HepG2 (cell line): ENCODE measurements around the gene FSTL1. TPM values are rescaled to one million over a fixed set of nuclear protein-coding genes. Genes with fewer than 3 reads are reported as not detected.
A peak's percentile ranks its signal among the peaks of the same experiment; 100 is the strongest.

Experiments used
- AKNA ChIP-seq: sonication (generic); formaldehyde crosslinking; IDR thresholded peaks from 2 replicates; pipeline ENCODE4 v1.4.0; 2020; ENCODE audit warnings: missing genetic modification reagents, borderline replicate concordance
- CBX1 ChIP-seq: IDR thresholded peaks from one replicate; pipeline ENCODE4 v1.6.1; 2016; ENCODE audit warnings: antibody characterized with exemption, low read depth
- GPBP1L1 ChIP-seq: sonication (generic); formaldehyde crosslinking; IDR thresholded peaks from 2 replicates; pipeline ENCODE4 v1.5.0; 2020; ENCODE audit warnings: mild to moderate bottlenecking, missing genetic modification reagents
- LCORL ChIP-seq, 2 experiments: fragments of 450-650 bp in 1 of 2; sonication (generic) in 1 of 2; formaldehyde crosslinking in 1 of 2; IDR thresholded peaks; 2 replicates each; pipeline versions ENCODE4 v1.5.0 to v1.6.1; 2017 to 2020; ENCODE audit warnings: antibody characterized with exemption in 1 of 2, missing genetic modification reagents in 1 of 2
- NFIC ChIP-seq: IDR thresholded peaks from 2 replicates; pipeline ENCODE4 v1.6.1; 2012; ENCODE audit warnings: mild to moderate bottlenecking, low read length, inconsistent platforms
- PHF20 ChIP-seq: sonication (generic); formaldehyde crosslinking; IDR thresholded peaks from 2 replicates; pipeline ENCODE4 v1.5.0; 2020; ENCODE audit warnings: mild to moderate bottlenecking, missing genetic modification reagents
- RBFOX2 ChIP-seq: fragments of 200-400 bp; formaldehyde crosslinking; IDR thresholded peaks from 2 replicates; pipeline ENCODE4 v1.6.1; 2017; ENCODE audit warnings: low read depth, mild to moderate bottlenecking, low read length
- REPIN1 ChIP-seq: sonication (generic); formaldehyde crosslinking; IDR thresholded peaks from 2 replicates; pipeline ENCODE4 v1.8.0; 2022; ENCODE audit warnings: missing genetic modification reagents, low read depth, mild to moderate bottlenecking, borderline replicate concordance
- SALL1 ChIP-seq: sonication (generic); formaldehyde crosslinking; IDR thresholded peaks from 2 replicates; pipeline ENCODE4 v1.8.0; 2022; ENCODE audit warnings: mild to moderate bottlenecking, missing genetic modification reagents
- SYNCRIP ChIP-seq: fragments of 200-400 bp; formaldehyde crosslinking; IDR thresholded peaks from 2 replicates; pipeline ENCODE4 v1.6.1; 2018; ENCODE audit warnings: mild to moderate bottlenecking, low read depth, low read length; ENCODE audit not compliant: insufficient read depth
- TGIF2 ChIP-seq: IDR thresholded peaks from 2 replicates; pipeline ENCODE4 v1.6.1; 2016; ENCODE audit warnings: control low read depth, missing compliant biosample characterization
- ZFP62 ChIP-seq: sonication (generic); formaldehyde crosslinking; IDR thresholded peaks from 2 replicates; pipeline ENCODE4 v1.4.0; 2020; ENCODE audit warnings: missing genetic modification reagents
- ZMYM2 ChIP-seq: sonication (generic); formaldehyde crosslinking; IDR thresholded peaks from 2 replicates; pipeline ENCODE4 v1.8.0; 2022; ENCODE audit warnings: mild to moderate bottlenecking, missing genetic modification reagents
- ZNF232 ChIP-seq: sonication (generic); formaldehyde crosslinking; IDR thresholded peaks from 2 replicates; pipeline ENCODE4 v1.4.0; 2020; ENCODE audit warnings: missing genetic modification reagents, borderline replicate concordance
- ZNF234 ChIP-seq: sonication (generic); formaldehyde crosslinking; conservative IDR thresholded peaks from 2 replicates; pipeline ENCODE4 v1.5.1; 2020; ENCODE audit warnings: mild to moderate bottlenecking, missing genetic modification reagents
- ZNF34 ChIP-seq: sonication (generic); formaldehyde crosslinking; IDR thresholded peaks from 2 replicates; pipeline ENCODE4 v1.4.0; 2020; ENCODE audit warnings: mild to moderate bottlenecking, missing genetic modification reagents, borderline replicate concordance
- ZNF577 ChIP-seq: sonication (generic); formaldehyde crosslinking; IDR thresholded peaks from 2 replicates; pipeline ENCODE4 v1.4.0; 2020; ENCODE audit warnings: mild to moderate bottlenecking, low read depth, missing genetic modification reagents, borderline replicate concordance
- ZNF749 ChIP-seq: sonication (generic); formaldehyde crosslinking; IDR thresholded peaks from 2 replicates; pipeline ENCODE4 v1.8.0; 2022; ENCODE audit warnings: mild to moderate bottlenecking, missing genetic modification reagents, moderate library complexity, borderline replicate concordance
- polyA plus RNA-seq, 8 experiments: library from polyadenylated mRNA; depleted of rRNA in 3 of 8; stranded (reverse) in 7 of 8; unstranded in 1 of 8; fragments of >200 nt; fragmentation: Illumina TruSeq in 4 of 8; extraction: Trizol in 4 of 8; gene quantifications; 2 replicates each; pipeline versions ENCODE4 v1.2.1 to v1.2.3, GENCODE V29; 2011 to 2016; ENCODE audit warnings: low read depth in 4 of 8, missing spikeins in 1 of 8, mixed read lengths in 1 of 8; ENCODE audit not compliant: insufficient read depth in 1 of 8
- total RNA-seq, 5 experiments: library from RNA; depleted of rRNA; stranded (reverse); fragments of >200 nt; fragmentation: Illumina TruSeq; extraction: Trizol; gene quantifications; 2 replicates each; pipeline ENCODE4 v1.2.3, GENCODE V29; 2016; ENCODE audit warnings: low read depth in 1 of 5
- TF ChIP-seq, protein P1 (sequence below): sonication (generic); formaldehyde crosslinking; conservative IDR thresholded peaks from 2 replicates; pipeline ENCODE4 v1.4.0; 2020; ENCODE audit warnings: mild to moderate bottlenecking, missing genetic modification reagents, moderate library complexity

Gene FSTL1
- total and polyA plus RNA-seq, 2 of the 13 experiments (the other 11 are each of a cell fraction or from before 2014, with no cell fraction given): 0.07 to 0.29 TPM

DNA sequence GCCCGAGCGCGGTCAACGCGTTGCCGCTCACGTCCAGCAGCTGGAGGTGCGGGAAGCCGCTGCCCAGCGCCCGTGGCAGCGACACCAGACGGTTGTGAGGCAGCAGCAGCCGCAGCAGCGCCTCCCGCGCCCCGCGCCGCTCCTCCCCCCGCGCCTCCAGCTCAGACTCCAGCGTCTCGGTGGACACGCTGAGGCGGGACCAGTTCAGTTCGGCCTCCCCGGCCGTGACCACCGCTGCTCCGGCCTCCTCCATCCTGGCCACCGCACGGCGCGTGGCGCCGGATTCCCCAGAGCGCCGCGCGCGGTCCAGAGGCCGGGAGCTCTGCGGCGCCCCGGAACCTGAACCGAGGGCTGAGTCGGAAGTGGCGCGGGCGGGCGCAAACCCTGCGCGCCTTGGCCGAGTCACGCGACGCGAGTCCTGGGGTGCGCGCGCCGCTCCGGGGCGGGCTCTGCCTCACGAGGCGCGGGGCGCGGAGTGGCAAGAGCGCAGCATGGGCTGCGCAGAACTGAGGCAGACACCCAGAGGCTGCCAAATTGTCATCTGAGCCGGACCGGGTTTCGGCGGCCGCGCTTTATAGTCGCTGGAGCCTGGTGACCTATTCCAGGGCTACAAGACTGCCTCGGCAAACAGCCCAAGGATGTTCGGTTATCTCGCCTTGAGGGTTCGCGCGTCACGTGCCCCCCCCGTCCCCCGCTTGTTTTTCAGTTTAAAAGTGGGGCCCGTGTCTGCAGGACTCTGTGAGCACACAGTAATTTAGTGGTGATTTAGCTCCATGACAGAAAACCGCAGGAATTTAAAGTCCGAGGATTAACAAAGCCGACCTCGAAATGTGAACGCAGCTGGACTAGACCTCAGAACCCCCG, 101.6 kb downstream of the FSTL1 start, which contains the start of gene LRRC58 (continued):
- peak; percentile 82; the same call in 1 of the 2 replicates for TF ChIP-seq REPIN1 (CRISPR knock-in tag)
- peak; percentile 41; the same call in 1 of the 2 replicates for TF ChIP-seq NFIC
- TF ChIP-seq ZNF232 (CRISPR knock-in tag): 0 out of 2 replicates have a peak, but pooled peaks have one; percentile 60
- peak; percentile 64 for TF ChIP-seq PHF20 (CRISPR knock-in tag)
- 0 out of 2 replicates have a peak, but pooled peaks have one; percentile 49 for TF ChIP-seq ZNF234
- no peak for TF ChIP-seq ZFP62 (CRISPR knock-in tag)
- no peak for TF ChIP-seq TGIF2 (CRISPR knock-in tag)
- TF ChIP-seq AKNA (CRISPR knock-in tag): peak; percentile 80; the same call in 1 of the 2 replicates
- peak; percentile 88 for TF ChIP-seq SALL1 (CRISPR knock-in tag)
- TF ChIP-seq, protein P1, sequence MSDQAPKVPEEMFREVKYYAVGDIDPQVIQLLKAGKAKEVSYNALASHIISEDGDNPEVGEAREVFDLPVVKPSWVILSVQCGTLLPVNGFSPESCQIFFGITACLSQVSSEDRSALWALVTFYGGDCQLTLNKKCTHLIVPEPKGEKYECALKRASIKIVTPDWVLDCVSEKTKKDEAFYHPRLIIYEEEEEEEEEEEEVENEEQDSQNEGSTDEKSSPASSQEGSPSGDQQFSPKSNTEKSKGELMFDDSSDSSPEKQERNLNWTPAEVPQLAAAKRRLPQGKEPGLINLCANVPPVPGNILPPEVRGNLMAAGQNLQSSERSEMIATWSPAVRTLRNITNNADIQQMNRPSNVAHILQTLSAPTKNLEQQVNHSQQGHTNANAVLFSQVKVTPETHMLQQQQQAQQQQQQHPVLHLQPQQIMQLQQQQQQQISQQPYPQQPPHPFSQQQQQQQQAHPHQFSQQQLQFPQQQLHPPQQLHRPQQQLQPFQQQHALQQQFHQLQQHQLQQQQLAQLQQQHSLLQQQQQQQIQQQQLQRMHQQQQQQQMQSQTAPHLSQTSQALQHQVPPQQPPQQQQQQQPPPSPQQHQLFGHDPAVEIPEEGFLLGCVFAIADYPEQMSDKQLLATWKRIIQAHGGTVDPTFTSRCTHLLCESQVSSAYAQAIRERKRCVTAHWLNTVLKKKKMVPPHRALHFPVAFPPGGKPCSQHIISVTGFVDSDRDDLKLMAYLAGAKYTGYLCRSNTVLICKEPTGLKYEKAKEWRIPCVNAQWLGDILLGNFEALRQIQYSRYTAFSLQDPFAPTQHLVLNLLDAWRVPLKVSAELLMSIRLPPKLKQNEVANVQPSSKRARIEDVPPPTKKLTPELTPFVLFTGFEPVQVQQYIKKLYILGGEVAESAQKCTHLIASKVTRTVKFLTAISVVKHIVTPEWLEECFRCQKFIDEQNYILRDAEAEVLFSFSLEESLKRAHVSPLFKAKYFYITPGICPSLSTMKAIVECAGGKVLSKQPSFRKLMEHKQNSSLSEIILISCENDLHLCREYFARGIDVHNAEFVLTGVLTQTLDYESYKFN (CRISPR knock-in tag): peak; percentile 58
- peak; percentile 83 for TF ChIP-seq ZMYM2 (CRISPR knock-in tag)
- peak; percentile 93 for TF ChIP-seq ZNF749
- 0 out of 2 replicates have a peak, but pooled peaks have one; percentile 48 for TF ChIP-seq ZNF577 (CRISPR knock-in tag)
- TF ChIP-seq RBFOX2: peak; percentile 98
- TF ChIP-seq ZNF34 (CRISPR knock-in tag): peak; percentile 18; the same call in 1 of the 2 replicates
- TF ChIP-seq SYNCRIP: no peak
- TF ChIP-seq LCORL (IDR thresholded peaks at IDR 0.05): no peak
- TF ChIP-seq LCORL (CRISPR knock-in tag; IDR thresholded peaks at IDR 0.05): peak; percentile 33; the same call in 1 of the 2 replicates
- TF ChIP-seq CBX1: peak; percentile 18
- TF ChIP-seq GPBP1L1 (CRISPR knock-in tag): no peak
